H1 (cell line): ENCODE data around the gene ZFP90. TPM values are rescaled to one million over a fixed set of nuclear protein-coding genes. Genes with fewer than 3 reads are reported as not detected.

Experiments
- CTBP2 ChIP-seq: IDR thresholded peaks from 2 replicates; pipeline ENCODE4 v1.7.0; 2011; ENCODE audit warnings: borderline replicate concordance, mild to moderate bottlenecking, moderate library complexity, mixed read lengths, low read length; ENCODE audit not compliant: insufficient read depth, insufficient read length
- GABPA ChIP-seq: IDR thresholded peaks from 2 replicates; pipeline ENCODE4 v1.6.1; 2011; ENCODE audit warnings: mild to moderate bottlenecking, low read length, moderate library complexity, borderline replicate concordance; ENCODE audit not compliant: insufficient read depth
- PHF8 ChIP-seq: fragments of 200-600 bp; sonication (generic); conservative IDR thresholded peaks from 2 replicates; pipeline ENCODE4 v1.7.1; 2012; ENCODE audit warnings: low read depth, mild to moderate bottlenecking, inconsistent platforms, low read length, moderate library complexity
- POLR2A ChIP-seq, 2 experiments: IDR thresholded peaks; 1 replicate in 1 of 2; 2 replicates in 1 of 2; pipeline ENCODE4 v1.6.1; 2011; ENCODE audit warnings: low read depth in 2 of 2, low read length in 2 of 2, mild to moderate bottlenecking in 2 of 2; ENCODE audit errors: control extremely low read depth in 1 of 2
- POLR2AphosphoS5 ChIP-seq: IDR thresholded peaks from 2 replicates; pipeline ENCODE4 v1.6.1; 2011; ENCODE audit warnings: low read depth, low read length
- RBBP5 ChIP-seq: IDR thresholded peaks from 2 replicates; pipeline ENCODE4 v1.7.1; 2012; ENCODE audit warnings: low read depth, mild to moderate bottlenecking, inconsistent platforms, low read length, moderate library complexity, borderline replicate concordance
- polyA plus RNA-seq, 7 experiments: library from polyadenylated mRNA; depleted of rRNA in 3 of 7; stranded (reverse) in 5 of 7; unstranded in 2 of 7; fragments of >200 nt in 5 of 7; fragments of 200-250 nt in 2 of 7; gene quantifications; 1 replicate in 5 of 7; 2 replicates in 1 of 7; 4 replicates in 1 of 7; pipeline versions ENCODE4 v1.2.1 to v1.2.3, GENCODE V29; 2011 to 2013; ENCODE audit warnings: missing spikeins in 2 of 7, mixed read lengths in 2 of 7
- total RNA-seq: library from RNA; stranded (reverse); fragmentation: NEBNext Ultra II Directional; extraction: Animal tissue kit (Norgen Biotek cat#: 25700); gene quantifications from 2 replicates; pipeline ENCODE4 v1.2.1, GENCODE V29; 2021
- TF ChIP-seq, protein P1 (sequence below): IDR thresholded peaks from 2 replicates; pipeline ENCODE4 v1.6.1; 2012; ENCODE audit warnings: inconsistent platforms

Gene ZFP90
- total and polyA plus RNA-seq, 2 of the 8 experiments (the other 6 are each of a cell fraction or from before 2014, with no cell fraction given): 10.3 to 19.1 TPM

DNA sequence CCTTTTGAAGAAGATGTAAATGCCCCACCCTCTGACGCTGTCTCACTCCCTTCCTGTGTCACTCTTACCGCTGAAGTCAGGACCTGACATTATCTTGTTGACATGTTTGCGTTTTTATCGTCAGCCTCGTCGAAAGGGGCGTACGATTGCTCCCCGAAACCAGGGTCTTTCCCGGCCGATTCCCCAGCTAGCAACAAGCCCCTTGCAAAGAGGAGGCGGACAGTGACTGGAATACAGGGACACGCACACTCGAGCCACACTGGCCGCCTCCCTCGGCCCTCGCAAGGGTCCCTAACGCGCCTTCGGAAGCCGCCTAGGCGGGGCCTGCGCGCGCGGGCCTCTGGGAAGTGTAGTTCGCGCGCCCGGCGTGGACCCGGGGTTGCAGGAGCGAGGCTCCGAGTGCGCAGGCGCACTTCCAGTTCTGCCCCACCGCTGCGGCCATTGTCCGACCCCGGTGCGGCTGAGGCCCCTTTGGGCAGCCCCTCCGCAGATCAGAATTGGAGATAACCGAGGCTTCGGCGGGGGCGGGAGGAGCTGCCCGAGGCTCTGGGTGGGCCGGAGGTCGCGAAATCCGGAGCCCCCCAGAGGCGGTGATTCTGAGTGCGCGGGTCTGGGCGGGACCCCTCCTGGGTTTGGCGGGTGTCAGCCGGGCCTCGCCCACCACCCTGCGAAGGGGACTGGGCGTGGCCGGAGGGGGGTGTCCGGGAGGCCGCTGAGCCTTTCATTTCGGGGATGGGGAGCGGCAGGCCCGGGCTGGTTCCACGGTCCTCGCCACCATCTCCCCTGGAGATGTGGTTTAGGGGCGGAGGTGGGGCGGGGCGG, at the start of gene ZFP90 (continued):
- TF ChIP-seq CTBP2: no peak
- TF ChIP-seq GABPA: no peak
- peak in 1 of 2 experiments; percentile 60; a peak in 2 of 3 replicates for TF ChIP-seq POLR2A (IDR thresholded peaks at IDR 0.05; ENCODE audit: control extremely low read depth in 1 of 2, low read depth in 2 of 2, low read length in 2 of 2)
- TF ChIP-seq RBBP5: peak; percentile 43; the same call in 1 of the 2 replicates
- TF ChIP-seq PHF8: peak; percentile 69
- TF ChIP-seq POLR2AphosphoS5: 0 out of 2 replicates have a peak, but pooled peaks have one; percentile 50
- TF ChIP-seq, protein P1, sequence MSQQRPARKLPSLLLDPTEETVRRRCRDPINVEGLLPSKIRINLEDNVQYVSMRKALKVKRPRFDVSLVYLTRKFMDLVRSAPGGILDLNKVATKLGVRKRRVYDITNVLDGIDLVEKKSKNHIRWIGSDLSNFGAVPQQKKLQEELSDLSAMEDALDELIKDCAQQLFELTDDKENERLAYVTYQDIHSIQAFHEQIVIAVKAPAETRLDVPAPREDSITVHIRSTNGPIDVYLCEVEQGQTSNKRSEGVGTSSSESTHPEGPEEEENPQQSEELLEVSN: no peak
- TF ChIP-seq, all 59 proteins: peak for 15
